Measurements from ENCODE around the gene BEND7. TPM values are rescaled to one million over a fixed set of nuclear protein-coding genes. Genes with fewer than 3 reads are reported as not detected.

Gene BEND7
- total and polyA plus RNA-seq, 2 of the 4 experiments (the other 2 are of a cell fraction), result 2.3 to 3.5 TPM

DNA sequence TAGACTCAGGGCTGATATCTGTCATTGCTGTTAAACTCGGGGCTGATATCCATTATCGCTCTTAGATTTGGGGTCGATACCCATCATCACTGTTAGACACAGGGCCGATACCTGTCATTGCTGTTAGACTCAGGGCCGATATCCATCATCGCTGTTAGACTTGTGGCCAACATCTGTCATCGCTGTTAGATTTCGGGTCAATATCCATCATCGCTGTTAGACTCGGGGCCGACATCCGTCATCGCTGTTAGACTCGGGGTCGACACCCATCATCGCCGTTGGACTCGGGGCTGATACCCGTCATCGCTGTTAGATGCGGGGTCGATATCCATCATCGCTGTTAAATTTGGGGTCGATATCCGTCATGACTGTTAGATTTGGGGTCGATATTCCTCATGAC lies 54.8 kb downstream of the BEND7 start:
- H2AK9ac ChIP-seq (replicated peaks; ENCODE audit: low read depth, low read length, poor library complexity), result no peak overlapping the region
- H2BK120ac ChIP-seq (ENCODE audit: low read depth, low read length), result no peak overlapping the region

More for the DNA sequence above, 54.8 kb downstream of the BEND7 start:
- H3K18ac ChIP-seq (ENCODE audit: low read depth, low read length), result no peak overlapping the region
- H3K56ac ChIP-seq (ENCODE audit: extremely low read depth, insufficient read depth, low read length), result no peak overlapping the region
- H3K4ac ChIP-seq (ENCODE audit: low read depth, low read length), result no peak overlapping the region
- BruUV-seq (replicated peaks), result no TSS peak
- H2AK5ac ChIP-seq (ENCODE audit: low read depth, low read length), result no peak overlapping the region
- no peak overlapping the region for H3K23ac ChIP-seq (ENCODE audit: low read depth, low read length)
- peaks cover 4% of the 10 kb centered on the region; the same call in 1 of the 2 replicates for H3K36me3 ChIP-seq (ENCODE audit: control insufficient read depth, insufficient read depth, low read length)
- ChIA-PET CTCF (no interaction called here), POLR2A (ENCODE audit: unreplicated experiment) (no interaction called here)
- DNase-seq (no peak), ATAC-seq (ENCODE audit: low read depth) (no peak)
- no peaks in the 10 kb centered on the region for H3K79me1 ChIP-seq (ENCODE audit: low read depth in 1 of 2, low read length in 2 of 2)
- no peak overlapping the region for H2BK20ac ChIP-seq (ENCODE audit: low read depth, low read length)
- TF ChIP-seq, protein P1, sequence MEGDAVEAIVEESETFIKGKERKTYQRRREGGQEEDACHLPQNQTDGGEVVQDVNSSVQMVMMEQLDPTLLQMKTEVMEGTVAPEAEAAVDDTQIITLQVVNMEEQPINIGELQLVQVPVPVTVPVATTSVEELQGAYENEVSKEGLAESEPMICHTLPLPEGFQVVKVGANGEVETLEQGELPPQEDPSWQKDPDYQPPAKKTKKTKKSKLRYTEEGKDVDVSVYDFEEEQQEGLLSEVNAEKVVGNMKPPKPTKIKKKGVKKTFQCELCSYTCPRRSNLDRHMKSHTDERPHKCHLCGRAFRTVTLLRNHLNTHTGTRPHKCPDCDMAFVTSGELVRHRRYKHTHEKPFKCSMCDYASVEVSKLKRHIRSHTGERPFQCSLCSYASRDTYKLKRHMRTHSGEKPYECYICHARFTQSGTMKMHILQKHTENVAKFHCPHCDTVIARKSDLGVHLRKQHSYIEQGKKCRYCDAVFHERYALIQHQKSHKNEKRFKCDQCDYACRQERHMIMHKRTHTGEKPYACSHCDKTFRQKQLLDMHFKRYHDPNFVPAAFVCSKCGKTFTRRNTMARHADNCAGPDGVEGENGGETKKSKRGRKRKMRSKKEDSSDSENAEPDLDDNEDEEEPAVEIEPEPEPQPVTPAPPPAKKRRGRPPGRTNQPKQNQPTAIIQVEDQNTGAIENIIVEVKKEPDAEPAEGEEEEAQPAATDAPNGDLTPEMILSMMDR (conservative IDR thresholded peaks at IDR 0.05; ENCODE audit: low read depth, low read length), result no peak
- TF ChIP-seq FOS (IDR thresholded peaks at IDR 0.05; ENCODE audit: low read depth, low read length), result no peak
- TF ChIP-seq, protein P2, sequence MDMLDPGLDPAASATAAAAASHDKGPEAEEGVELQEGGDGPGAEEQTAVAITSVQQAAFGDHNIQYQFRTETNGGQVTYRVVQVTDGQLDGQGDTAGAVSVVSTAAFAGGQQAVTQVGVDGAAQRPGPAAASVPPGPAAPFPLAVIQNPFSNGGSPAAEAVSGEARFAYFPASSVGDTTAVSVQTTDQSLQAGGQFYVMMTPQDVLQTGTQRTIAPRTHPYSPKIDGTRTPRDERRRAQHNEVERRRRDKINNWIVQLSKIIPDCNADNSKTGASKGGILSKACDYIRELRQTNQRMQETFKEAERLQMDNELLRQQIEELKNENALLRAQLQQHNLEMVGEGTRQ (IDR thresholded peaks at IDR 0.05; ENCODE audit: low read depth, low read length), result no peak
- TF ChIP-seq POLR2A (IDR thresholded peaks at IDR 0.05; ENCODE audit: low read depth, low read length), result no peak
- no peak for TF ChIP-seq MXI1 (IDR thresholded peaks at IDR 0.05; ENCODE audit: borderline replicate concordance, low read depth, low read length)
- no peak for TF ChIP-seq RCOR1 (IDR thresholded peaks at IDR 0.05; ENCODE audit: insufficient replicate concordance, low read length)
- TF ChIP-seq SMC3 (IDR thresholded peaks at IDR 0.05; ENCODE audit: low read depth, low read length), result no peak
- TF ChIP-seq NFE2L2 (IDR thresholded peaks at IDR 0.05; ENCODE audit: low read depth, low read length), result no peak
- no peak for TF ChIP-seq MAFK (IDR thresholded peaks at IDR 0.05; ENCODE audit: low read depth, low read length)
- no peak overlapping the region for H3K4me3 ChIP-seq (ENCODE audit: insufficient read depth, low read depth, low read length)
- no peaks in the 10 kb centered on the region for H3K4me1 ChIP-seq (ENCODE audit: control insufficient read depth, insufficient read depth, low read length)
- H4K5ac ChIP-seq (ENCODE audit: low read depth, low read length), result no peak overlapping the region
- intact Hi-C loops (cut with micrococcal nuclease) (no loop called here), dilution Hi-C loops (cut with HindIII; ENCODE audit: low sequenced_read_pairs, unreplicated experiment) (no loop called here), in situ Hi-C loops (cut with MboI; ENCODE audit: low sequenced_read_pairs) (no loop called here)
- H2AFZ ChIP-seq (replicated peaks; ENCODE audit: low read length, poor library complexity), result no peak overlapping the region
- H2BK15ac ChIP-seq (ENCODE audit: low read depth, low read length), result no peak overlapping the region
- no peaks in the 10 kb centered on the region for H4K20me1 ChIP-seq (ENCODE audit: insufficient read depth, low read length)
- H4K8ac ChIP-seq (ENCODE audit: low read depth in 2 of 2, low read length in 2 of 2), result no peak overlapping the region
- no peak overlapping the region for H3K4me2 ChIP-seq (ENCODE audit: low read depth, low read length)
- no peak overlapping the region for H3K27ac ChIP-seq (ENCODE audit: insufficient read depth, low read length)
- no peak overlapping the region for H3K9ac ChIP-seq (ENCODE audit: low read depth, low read length)
- H3K9me1 ChIP-seq (ENCODE audit: insufficient read depth, low read length), result no peaks in the 10 kb centered on the region; the same call in 1 of the 2 replicates
- no peak overlapping the region for H2BK5ac ChIP-seq (ENCODE audit: low read depth, low read length, poor library complexity, severe bottlenecking)
- H3K9me3 ChIP-seq (ENCODE audit: control insufficient read depth, insufficient read depth, low read length), result peaks cover 3% of the 10 kb centered on the region; the same call in 1 of the 2 replicates
- H4K91ac ChIP-seq (ENCODE audit: insufficient read depth, low read depth, low read length), result no peak overlapping the region
- H3K27me3 ChIP-seq (ENCODE audit: control insufficient read depth, insufficient read depth, low read length), result no peaks in the 10 kb centered on the region
- 97% methylated on average over 20 of the region's 26 CpGs; no CpG with 5 or more reads in 1 of the 2 experiments for WGBS, 2 experiments (ENCODE audit: extremely low coverage in 2 of 2, insufficient read length in 1 of 2)
- H3K14ac ChIP-seq (replicated peaks; ENCODE audit: low read depth, low read length), result no peak overlapping the region

All from IMR-90 (cell line).